WTC11 (cell line): ENCODE data around the gene TMEM144. TPM values are rescaled to one million over a fixed set of nuclear protein-coding genes. Genes with fewer than 3 reads are reported as not detected.

Experiments used
- ATAC-seq: fragments of 200-7000 bp; cut with Tn5 transposase; 2 replicates; pipeline ENCODE4 v1.10.0; 2021; ENCODE audit warnings: mild to moderate bottlenecking, moderate library complexity
- CTCF ChIA-PET: fragments of 300-600 bp; sonication (Branson Sonifier 250); formaldehyde crosslinking; loops from one replicate; lab custom pipeline; 2021; ENCODE audit warnings: antibody characterized with exemption; lab: Charles Lee
- POLR2A ChIA-PET: fragments of 350-600 bp; sonication (Branson Sonifier 250); formaldehyde crosslinking; loops from one replicate; lab custom pipeline; 2021; ENCODE audit warnings: antibody characterized with exemption; lab: Charles Lee
- DNase-seq: peaks from one replicate; pipeline ENCODE4 v3.0.0; 2021; ENCODE audit warnings: low spot score
- H3K27ac Mint-ChIP-seq: 2 replicates; pipeline ENCODE4 v1.8.0; 2021; ENCODE audit warnings: mixed read lengths
- H3K27me3 Mint-ChIP-seq: 2 replicates; pipeline ENCODE4 v1.8.0; 2021; ENCODE audit warnings: low read depth, mild to moderate bottlenecking, moderate library complexity, mixed read lengths
- H3K36me3 Mint-ChIP-seq: 2 replicates; pipeline ENCODE4 v1.8.0; 2021; ENCODE audit warnings: mixed read lengths
- H3K4me1 Mint-ChIP-seq: 2 replicates; pipeline ENCODE4 v1.8.0; 2022; ENCODE audit warnings: mixed read lengths
- H3K4me3 Mint-ChIP-seq: 2 replicates; pipeline ENCODE4 v1.8.0; 2021; ENCODE audit warnings: mild to moderate bottlenecking, moderate library complexity, mixed read lengths
- H3K9me3 Mint-ChIP-seq: 2 replicates; pipeline ENCODE4 v1.8.0; 2021; ENCODE audit warnings: mixed read lengths
- CREM ChIP-seq: sonication (generic); formaldehyde crosslinking; IDR thresholded peaks from 2 replicates; pipeline ENCODE4 v1.8.1; 2022; ENCODE audit warnings: mild to moderate bottlenecking, missing genetic modification reagents, moderate library complexity
- FOXJ3 ChIP-seq: sonication (generic); formaldehyde crosslinking; IDR thresholded peaks from 2 replicates; pipeline ENCODE4 v1.9.0; 2021; ENCODE audit warnings: missing genetic modification reagents, mild to moderate bottlenecking, borderline replicate concordance
- KAT7 ChIP-seq: sonication (generic); formaldehyde crosslinking; IDR thresholded peaks from 2 replicates; pipeline ENCODE4 v1.8.1; 2023; ENCODE audit warnings: missing genetic modification reagents, mild to moderate bottlenecking, borderline replicate concordance
- MYBL2 ChIP-seq: sonication (generic); formaldehyde crosslinking; IDR thresholded peaks from 2 replicates; pipeline ENCODE4 v1.8.1; 2023; ENCODE audit warnings: mild to moderate bottlenecking, moderate library complexity, missing genetic modification reagents
- NFYB ChIP-seq: sonication (generic); formaldehyde crosslinking; conservative IDR thresholded peaks from 2 replicates; pipeline ENCODE4 v1.8.0; 2022; ENCODE audit warnings: low read depth, missing genetic modification reagents
- NR2C2 ChIP-seq: sonication (generic); formaldehyde crosslinking; IDR thresholded peaks from 2 replicates; pipeline ENCODE4 v1.8.0; 2022; ENCODE audit warnings: mild to moderate bottlenecking, missing genetic modification reagents
- NR3C1 ChIP-seq: sonication (generic); formaldehyde crosslinking; conservative IDR thresholded peaks from 2 replicates; pipeline ENCODE4 v1.8.1; 2023; ENCODE audit warnings: low read depth, mild to moderate bottlenecking, missing genetic modification reagents
- SP1 ChIP-seq: sonication (generic); formaldehyde crosslinking; conservative IDR thresholded peaks from 2 replicates; pipeline ENCODE4 v1.8.1; 2022; ENCODE audit warnings: missing genetic modification reagents
- ZNF396 ChIP-seq: fragments of 250-450 bp; sonication (Bioruptor Pico); IDR thresholded peaks from 2 replicates; pipeline ENCODE4 v1.8.0; 2021; ENCODE audit warnings: mild to moderate bottlenecking, moderate library complexity, borderline replicate concordance
- total RNA-seq: library from RNA; stranded (reverse); gene quantifications from 3 replicates; pipeline ENCODE4 v1.2.3, GENCODE V29; 2021
- TF ChIP-seq, protein P1 (sequence below): sonication (generic); formaldehyde crosslinking; IDR thresholded peaks from 2 replicates; pipeline ENCODE4 v1.8.1; 2022; ENCODE audit warnings: mild to moderate bottlenecking, moderate library complexity, missing genetic modification reagents
- TF ChIP-seq, protein P2 (sequence below): fragments of 250-450 bp; sonication (Bioruptor Pico); conservative IDR thresholded peaks from 2 replicates; pipeline ENCODE4 v1.9.0; 2021; ENCODE audit warnings: mild to moderate bottlenecking
- TF ChIP-seq, protein P3 (sequence below): sonication (generic); formaldehyde crosslinking; IDR thresholded peaks from 2 replicates; pipeline ENCODE4 v1.8.0; 2023; ENCODE audit warnings: missing genetic modification reagents, mild to moderate bottlenecking, borderline replicate concordance
- TF ChIP-seq, protein P4 (sequence below): sonication (generic); formaldehyde crosslinking; IDR thresholded peaks from 2 replicates; pipeline ENCODE4 v1.8.0; 2023; ENCODE audit warnings: missing genetic modification reagents
- TF ChIP-seq, protein P5 (sequence below): sonication (generic); formaldehyde crosslinking; IDR thresholded peaks from 2 replicates; pipeline ENCODE4 v1.8.1; 2023; ENCODE audit warnings: mild to moderate bottlenecking, missing genetic modification reagents
- TF ChIP-seq, protein P6 (sequence below): sonication (generic); formaldehyde crosslinking; IDR thresholded peaks from 2 replicates; pipeline ENCODE4 v1.8.0; 2023; ENCODE audit warnings: mild to moderate bottlenecking, missing genetic modification reagents

TMEM144 gene
- total RNA-seq, 1 experiment from 2014 or later: 3.8 TPM

GRCh38 chr4:158182736-158183135, 27.6 kb upstream of the TMEM144 start (continued):
- TF ChIP-seq, protein P1, sequence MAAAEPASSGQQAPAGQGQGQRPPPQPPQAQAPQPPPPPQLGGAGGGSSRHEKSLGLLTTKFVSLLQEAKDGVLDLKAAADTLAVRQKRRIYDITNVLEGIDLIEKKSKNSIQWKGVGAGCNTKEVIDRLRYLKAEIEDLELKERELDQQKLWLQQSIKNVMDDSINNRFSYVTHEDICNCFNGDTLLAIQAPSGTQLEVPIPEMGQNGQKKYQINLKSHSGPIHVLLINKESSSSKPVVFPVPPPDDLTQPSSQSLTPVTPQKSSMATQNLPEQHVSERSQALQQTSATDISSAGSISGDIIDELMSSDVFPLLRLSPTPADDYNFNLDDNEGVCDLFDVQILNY (CRISPR knock-in tag): no peak
- no peak for TF ChIP-seq SP1

GRCh38 chr4:158186815-158187214, 23.5 kb upstream of the TMEM144 start:
- no peak for TF ChIP-seq FOXJ3 (CRISPR knock-in tag)
- no peak for TF ChIP-seq NR3C1 (CRISPR knock-in tag)
- TF ChIP-seq NR2C2: no peak
- TF ChIP-seq, protein P2, sequence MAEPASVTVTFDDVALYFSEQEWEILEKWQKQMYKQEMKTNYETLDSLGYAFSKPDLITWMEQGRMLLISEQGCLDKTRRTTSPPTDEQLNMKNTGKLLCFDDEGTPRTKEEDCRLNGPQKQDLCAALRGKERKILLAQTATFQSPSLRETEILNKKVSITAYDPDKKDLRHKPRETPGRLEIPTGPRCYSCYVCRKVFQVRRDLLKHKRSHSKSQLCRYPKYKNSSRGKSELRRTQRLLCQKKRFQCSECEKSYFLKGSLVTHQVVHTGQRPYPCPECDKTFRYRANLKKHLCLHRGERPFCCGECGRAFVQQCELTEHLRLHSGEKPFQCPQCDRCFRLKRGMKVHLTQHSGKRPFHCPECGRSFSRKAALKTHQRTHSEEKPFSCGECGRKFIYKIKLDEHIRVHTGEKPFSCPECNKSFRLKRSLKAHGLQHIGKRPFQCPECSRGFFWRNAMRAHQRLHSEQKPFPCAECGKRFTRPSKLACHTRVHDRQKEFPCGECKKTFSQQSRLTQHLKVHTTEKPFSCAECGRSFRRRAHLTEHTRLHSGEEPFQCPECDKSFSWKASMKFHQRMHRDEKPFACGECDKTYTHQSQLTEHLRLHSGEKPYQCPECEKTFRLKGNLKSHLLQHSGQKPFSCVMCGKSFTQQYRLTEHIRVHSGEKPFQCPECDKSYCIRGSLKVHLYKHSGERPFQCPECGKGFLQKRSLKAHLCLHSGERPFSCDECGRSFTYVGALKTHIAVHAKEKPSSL: no peak
- no peak for TF ChIP-seq ZNF396
- TF ChIP-seq, protein P3, sequence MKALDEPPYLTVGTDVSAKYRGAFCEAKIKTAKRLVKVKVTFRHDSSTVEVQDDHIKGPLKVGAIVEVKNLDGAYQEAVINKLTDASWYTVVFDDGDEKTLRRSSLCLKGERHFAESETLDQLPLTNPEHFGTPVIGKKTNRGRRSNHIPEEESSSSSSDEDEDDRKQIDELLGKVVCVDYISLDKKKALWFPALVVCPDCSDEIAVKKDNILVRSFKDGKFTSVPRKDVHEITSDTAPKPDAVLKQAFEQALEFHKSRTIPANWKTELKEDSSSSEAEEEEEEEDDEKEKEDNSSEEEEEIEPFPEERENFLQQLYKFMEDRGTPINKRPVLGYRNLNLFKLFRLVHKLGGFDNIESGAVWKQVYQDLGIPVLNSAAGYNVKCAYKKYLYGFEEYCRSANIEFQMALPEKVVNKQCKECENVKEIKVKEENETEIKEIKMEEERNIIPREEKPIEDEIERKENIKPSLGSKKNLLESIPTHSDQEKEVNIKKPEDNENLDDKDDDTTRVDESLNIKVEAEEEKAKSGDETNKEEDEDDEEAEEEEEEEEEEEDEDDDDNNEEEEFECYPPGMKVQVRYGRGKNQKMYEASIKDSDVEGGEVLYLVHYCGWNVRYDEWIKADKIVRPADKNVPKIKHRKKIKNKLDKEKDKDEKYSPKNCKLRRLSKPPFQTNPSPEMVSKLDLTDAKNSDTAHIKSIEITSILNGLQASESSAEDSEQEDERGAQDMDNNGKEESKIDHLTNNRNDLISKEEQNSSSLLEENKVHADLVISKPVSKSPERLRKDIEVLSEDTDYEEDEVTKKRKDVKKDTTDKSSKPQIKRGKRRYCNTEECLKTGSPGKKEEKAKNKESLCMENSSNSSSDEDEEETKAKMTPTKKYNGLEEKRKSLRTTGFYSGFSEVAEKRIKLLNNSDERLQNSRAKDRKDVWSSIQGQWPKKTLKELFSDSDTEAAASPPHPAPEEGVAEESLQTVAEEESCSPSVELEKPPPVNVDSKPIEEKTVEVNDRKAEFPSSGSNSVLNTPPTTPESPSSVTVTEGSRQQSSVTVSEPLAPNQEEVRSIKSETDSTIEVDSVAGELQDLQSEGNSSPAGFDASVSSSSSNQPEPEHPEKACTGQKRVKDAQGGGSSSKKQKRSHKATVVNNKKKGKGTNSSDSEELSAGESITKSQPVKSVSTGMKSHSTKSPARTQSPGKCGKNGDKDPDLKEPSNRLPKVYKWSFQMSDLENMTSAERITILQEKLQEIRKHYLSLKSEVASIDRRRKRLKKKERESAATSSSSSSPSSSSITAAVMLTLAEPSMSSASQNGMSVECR (CRISPR knock-in tag): no peak
- TF ChIP-seq, protein P4, sequence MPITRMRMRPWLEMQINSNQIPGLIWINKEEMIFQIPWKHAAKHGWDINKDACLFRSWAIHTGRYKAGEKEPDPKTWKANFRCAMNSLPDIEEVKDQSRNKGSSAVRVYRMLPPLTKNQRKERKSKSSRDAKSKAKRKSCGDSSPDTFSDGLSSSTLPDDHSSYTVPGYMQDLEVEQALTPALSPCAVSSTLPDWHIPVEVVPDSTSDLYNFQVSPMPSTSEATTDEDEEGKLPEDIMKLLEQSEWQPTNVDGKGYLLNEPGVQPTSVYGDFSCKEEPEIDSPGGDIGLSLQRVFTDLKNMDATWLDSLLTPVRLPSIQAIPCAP (CRISPR knock-in tag): no peak
- TF ChIP-seq, protein P5, sequence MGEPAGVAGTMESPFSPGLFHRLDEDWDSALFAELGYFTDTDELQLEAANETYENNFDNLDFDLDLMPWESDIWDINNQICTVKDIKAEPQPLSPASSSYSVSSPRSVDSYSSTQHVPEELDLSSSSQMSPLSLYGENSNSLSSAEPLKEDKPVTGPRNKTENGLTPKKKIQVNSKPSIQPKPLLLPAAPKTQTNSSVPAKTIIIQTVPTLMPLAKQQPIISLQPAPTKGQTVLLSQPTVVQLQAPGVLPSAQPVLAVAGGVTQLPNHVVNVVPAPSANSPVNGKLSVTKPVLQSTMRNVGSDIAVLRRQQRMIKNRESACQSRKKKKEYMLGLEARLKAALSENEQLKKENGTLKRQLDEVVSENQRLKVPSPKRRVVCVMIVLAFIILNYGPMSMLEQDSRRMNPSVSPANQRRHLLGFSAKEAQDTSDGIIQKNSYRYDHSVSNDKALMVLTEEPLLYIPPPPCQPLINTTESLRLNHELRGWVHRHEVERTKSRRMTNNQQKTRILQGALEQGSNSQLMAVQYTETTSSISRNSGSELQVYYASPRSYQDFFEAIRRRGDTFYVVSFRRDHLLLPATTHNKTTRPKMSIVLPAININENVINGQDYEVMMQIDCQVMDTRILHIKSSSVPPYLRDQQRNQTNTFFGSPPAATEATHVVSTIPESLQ: no peak
- Mint-ChIP-seq H3K4me3 (no peak overlapping the region), H3K4me1 (peaks cover 4% of the 10 kb centered on the region; the same call in 1 of the 2 replicates), H3K36me3 (no peaks in the 10 kb centered on the region), H3K9me3 (no peaks in the 10 kb centered on the region), H3K27ac (no peak overlapping the region), H3K27me3 (no peaks in the 10 kb centered on the region)
- CTCF ChIA-PET: interaction anchor here (2.1 kb wide), 1 partner anchor 16 kb away, joined by 12 read pairs; no protein-coding TSS in a partner anchor
- POLR2A ChIA-PET: no interaction called here
- ATAC-seq (no peak), DNase-seq (no peak)

- Mint-ChIP-seq H3K36me3 (no peaks in the 10 kb centered on the region), H3K27ac (no peak overlapping the region), H3K9me3 (no peaks in the 10 kb centered on the region), H3K4me3 (no peak overlapping the region), H3K27me3 (no peaks in the 10 kb centered on the region), H3K4me1 (no peaks in the 10 kb centered on the region)
- DNase-seq: no peak
- ChIA-PET POLR2A (no interaction called here), CTCF (no interaction called here)
- ATAC-seq: no peak
- TF ChIP-seq NFYB (CRISPR knock-in tag): no peak
- no peak for TF ChIP-seq FOXJ3 (CRISPR knock-in tag)
- TF ChIP-seq MYBL2 (CRISPR knock-in tag): no peak
- TF ChIP-seq CREM (CRISPR knock-in tag): no peak
- TF ChIP-seq, protein P6, sequence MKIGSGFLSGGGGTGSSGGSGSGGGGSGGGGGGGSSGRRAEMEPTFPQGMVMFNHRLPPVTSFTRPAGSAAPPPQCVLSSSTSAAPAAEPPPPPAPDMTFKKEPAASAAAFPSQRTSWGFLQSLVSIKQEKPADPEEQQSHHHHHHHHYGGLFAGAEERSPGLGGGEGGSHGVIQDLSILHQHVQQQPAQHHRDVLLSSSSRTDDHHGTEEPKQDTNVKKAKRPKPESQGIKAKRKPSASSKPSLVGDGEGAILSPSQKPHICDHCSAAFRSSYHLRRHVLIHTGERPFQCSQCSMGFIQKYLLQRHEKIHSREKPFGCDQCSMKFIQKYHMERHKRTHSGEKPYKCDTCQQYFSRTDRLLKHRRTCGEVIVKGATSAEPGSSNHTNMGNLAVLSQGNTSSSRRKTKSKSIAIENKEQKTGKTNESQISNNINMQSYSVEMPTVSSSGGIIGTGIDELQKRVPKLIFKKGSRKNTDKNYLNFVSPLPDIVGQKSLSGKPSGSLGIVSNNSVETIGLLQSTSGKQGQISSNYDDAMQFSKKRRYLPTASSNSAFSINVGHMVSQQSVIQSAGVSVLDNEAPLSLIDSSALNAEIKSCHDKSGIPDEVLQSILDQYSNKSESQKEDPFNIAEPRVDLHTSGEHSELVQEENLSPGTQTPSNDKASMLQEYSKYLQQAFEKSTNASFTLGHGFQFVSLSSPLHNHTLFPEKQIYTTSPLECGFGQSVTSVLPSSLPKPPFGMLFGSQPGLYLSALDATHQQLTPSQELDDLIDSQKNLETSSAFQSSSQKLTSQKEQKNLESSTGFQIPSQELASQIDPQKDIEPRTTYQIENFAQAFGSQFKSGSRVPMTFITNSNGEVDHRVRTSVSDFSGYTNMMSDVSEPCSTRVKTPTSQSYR (CRISPR knock-in tag): no peak
- no peak for TF ChIP-seq KAT7 (CRISPR knock-in tag)
Measured at GRCh38 chr4:158189422-158189821, 20.9 kb upstream of the TMEM144 start.
